Right ventricle myocardium superior (tissue), 1 donor: Measurements from ENCODE around the gene PRICKLE2. TPM values are rescaled to one million over a fixed set of nuclear protein-coding genes. Genes with fewer than 3 reads are reported as not detected.

ENCODE experiments used
- ATAC-seq: fragments of 200-7000 bp; cut with Tn5 transposase; one replicate; pipeline ENCODE4 v1.9.1; 2020; ENCODE audit warnings: mild to moderate bottlenecking; ENCODE audit not compliant: poor library complexity
- DNase-seq: peaks from one replicate; pipeline ENCODE4 v3.0.0-alpha.2; 2020
- intact Hi-C: fragments of 100-400 bp; cut with DNase I; formaldehyde crosslinking; loops from one replicate; pipeline ENCODE4 v1.11.2; 2022
- total RNA-seq: library from RNA; stranded (reverse); fragmentation: NEBNext Ultra II Directional; extraction: Animal tissue kit (Norgen Biotek cat#: 25700); gene quantifications from one replicate; pipeline ENCODE4 v1.2.1, GENCODE V29; 2021
- donor health status: DM: no; HTN: yes; CAD: no; lungs with severe emphysema.

The PRICKLE2 gene
- total RNA-seq, 1 donor from 2014 or later = 5.9 TPM

DNA sequence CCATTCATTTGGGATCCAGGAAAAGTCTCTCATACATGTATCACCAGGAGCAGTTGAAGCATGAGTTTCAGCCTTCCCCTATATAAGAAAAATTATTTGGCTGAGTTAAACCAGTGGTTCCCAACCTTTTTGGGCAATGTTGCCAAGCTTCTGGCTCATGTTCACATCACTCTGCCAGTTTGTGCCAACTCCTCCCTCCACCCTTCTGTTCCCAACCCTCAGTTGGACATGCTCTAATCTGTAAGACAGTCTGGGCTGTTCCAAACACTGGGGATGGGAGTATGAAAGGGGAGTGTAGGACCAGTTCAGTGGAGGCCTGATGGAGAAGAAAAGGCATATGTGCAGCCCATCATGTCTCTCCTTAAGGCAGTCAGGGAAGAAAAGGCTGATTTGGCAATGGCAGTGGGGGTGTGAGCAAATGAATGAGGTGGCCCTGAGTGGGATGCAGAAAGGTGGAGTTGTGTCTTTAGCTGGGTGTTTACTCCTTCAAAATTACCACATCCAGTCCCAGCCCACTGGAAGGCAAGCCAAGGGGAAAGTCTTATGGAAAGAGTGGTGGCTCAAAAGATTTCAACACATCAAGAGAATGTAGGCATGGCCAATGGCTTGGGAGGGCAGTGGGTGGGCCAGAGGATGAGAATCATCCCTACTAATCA, 32.0 kb upstream of the PRICKLE2 start:
- intact Hi-C loops = no loop called here
- no peak for ATAC-seq
- DNase-seq = no peak

DNA sequence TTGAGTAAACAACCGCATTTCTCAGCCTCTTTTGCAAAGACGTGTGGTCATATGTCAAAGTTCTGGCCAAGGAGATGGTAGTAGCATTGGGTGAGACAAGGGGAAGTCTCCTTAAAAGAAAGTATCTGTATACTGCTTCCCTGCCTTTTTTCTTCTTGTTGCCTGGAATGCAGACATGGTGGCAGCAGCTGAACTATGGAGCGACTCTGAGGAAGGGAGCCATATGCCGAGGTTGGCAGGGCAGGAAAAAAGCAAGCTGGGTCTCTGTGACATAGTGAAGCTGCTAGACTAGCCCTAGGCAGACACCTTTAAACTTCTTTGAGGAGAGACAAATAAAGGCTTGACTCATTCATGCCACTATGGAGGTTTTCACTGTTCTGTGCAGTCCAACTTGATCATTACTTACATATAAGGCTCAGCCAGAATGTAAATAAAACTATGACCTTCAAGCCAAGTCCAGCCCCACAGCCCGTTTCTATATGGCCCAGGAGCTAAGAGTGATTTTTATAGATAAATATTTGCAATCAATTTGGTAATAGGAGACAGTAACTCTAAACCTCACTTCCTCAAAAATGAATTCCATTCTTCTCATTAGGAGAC, 30.6 kb upstream of the PRICKLE2 start:
- ATAC-seq (no peak), DNase-seq (no peak)
- intact Hi-C loops = no loop called here

DNA sequence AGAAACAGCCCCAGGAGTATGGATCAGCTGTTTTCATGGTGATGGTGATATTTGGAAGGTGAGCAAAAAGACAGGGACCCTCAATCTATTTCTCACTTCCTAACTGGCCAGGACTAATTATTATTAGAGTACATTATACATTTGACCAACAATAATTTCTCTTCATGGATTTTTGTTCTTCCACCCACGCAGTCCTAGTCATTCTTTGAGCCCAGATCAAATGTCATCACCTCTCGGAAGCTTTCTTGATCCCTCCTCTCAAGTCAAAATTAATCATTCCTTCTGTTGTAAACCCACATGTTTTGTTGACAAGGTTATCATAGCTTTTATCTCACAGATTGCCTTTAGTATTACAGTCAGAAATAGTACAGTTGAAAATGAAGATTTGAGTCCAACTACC, 29.2 kb upstream of the PRICKLE2 start:
- intact Hi-C loops = no loop called here
- ATAC-seq = no peak

DNA sequence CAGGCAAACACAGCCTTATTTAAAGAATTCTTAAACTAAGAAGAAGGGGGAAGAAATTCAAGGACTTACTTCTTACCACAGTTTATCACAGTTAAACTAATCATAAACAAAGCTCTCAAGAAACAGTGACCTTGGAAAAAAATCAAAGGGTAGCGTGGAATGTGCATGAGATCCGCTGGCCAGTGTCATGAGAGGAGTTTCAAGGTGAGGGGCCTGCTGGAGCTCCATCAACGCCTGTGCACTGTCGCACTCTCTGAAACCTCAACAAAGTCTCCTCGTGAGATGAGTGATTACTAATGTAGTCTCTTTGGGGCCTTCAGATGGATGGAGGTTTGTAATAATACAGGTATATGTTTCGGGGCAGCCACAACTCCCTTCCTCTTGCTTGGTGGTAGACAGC, 28.4 kb upstream of the PRICKLE2 start:
- ATAC-seq (no peak), DNase-seq (no peak)
- intact Hi-C loops = no loop called here

More for the DNA sequence above, 29.2 kb upstream of the PRICKLE2 start:
- DNase-seq = no peak

DNA sequence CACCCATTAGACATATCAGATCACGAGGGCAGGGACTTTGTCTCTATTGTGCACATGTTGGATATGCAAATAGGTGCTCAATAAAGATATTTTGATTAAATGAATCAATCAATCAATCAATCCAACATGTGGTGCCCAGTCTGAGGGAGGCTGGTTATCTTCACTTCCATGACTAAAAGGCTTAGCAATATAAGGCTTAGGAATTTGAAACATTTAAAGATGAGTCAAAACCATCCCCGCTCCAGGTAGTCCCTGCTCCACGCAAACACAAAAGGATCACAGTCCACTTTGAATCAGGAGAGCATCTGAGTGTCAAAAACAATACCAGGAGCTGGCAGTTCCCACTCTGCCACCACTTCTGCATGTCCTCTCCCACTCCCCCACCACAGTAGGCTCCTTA, 25.8 kb upstream of the PRICKLE2 start:
- DNase-seq = no peak
- intact Hi-C loops = no loop called here
- ATAC-seq = no peak

DNA sequence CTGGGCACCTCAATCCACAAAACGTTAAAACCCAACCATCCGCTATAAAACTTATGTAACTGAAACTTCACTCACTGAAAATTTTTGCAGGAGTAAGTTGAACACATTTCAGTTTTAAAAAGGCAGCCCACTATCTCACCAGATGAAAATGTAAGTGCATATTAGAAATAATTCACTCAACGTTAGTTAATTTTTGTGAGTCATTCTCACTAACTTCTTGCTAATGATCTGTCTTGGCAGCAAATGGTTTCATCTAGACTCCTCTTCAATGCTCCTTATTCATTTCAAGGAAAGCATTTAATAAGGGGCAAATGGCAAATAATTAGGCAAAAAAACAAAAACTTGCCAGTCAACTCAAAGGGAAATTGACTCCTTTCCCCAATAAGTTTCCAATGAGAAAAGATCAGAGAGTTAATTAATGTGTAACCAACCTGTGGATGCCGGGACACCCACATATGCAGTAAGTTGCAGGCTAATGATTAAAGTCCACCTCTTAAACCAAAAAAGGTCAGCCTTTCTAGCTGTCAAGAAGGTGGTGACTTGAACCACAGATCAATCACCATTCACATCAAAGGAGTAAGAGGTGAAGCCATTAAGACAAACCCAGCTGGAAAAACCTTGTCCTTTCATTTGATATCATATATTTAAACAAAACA, 22.9 kb upstream of the PRICKLE2 start:
- intact Hi-C loops = no loop called here
- DNase-seq = no peak

DNA sequence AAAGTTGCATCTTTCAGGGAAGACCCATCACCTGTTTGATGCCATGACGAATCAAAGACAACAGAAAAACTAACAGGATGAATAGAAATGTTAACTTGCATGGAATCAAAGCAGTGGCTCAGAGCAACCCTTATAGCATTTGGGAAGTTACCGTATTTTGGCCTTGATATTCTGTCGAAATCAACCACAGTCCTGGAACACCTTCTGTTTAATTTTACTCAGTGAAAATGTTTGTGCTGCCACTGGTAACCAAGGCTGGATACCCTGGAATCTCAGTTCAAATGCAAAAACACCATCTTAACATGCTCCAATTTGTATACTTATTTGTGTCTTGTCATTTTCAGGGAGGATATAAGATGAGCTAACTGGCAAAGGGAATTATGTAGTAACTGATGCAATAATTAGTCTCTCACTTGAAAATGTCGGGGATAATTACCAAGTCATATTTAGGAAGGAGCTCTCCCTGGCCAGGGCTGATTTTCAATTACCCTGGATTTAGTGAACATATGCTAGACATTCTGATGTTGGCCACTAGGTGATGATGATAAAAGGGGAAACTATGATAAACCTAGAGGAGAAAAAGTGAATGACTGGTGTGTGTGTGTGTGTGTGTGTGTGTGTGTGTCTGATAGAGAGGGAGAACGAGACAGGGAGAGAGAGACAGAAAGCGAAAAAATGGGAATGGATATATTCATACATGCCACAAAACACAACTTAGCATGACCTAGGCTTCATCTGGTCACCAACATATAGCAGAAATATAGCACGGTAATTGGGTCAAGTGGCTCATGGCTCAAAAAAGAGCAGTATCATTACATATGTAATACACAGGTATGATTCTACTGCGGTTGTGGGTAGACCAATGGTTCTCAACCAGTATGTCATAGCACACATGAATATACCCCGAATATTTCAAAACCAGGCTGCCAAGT, 19.0 kb upstream of the PRICKLE2 start:
- DNase-seq (no peak), ATAC-seq (no peak)
- intact Hi-C loops = no loop called here

More for the DNA sequence above, 22.9 kb upstream of the PRICKLE2 start:
- ATAC-seq = no peak

DNA sequence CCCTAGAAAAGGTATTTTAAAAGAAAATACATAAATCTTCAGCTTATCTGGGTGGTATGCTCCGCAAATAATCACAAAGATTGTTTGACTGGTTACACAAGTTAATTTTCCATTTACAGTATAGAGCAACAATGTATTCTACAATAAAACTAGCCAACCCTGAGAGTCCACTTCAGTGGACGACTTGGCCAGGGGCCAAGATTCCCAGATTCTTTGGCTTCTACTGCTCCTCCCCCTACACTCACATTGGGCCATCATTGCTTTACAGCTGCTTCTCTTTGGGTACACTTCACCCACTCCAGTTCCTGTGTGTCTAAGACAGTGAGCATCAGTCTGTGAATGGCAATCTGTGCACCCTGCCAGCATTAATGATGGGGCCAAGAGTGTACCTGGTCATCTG, 17.2 kb upstream of the PRICKLE2 start:
- intact Hi-C loops = no loop called here
- no peak for DNase-seq
- no peak for ATAC-seq

DNA sequence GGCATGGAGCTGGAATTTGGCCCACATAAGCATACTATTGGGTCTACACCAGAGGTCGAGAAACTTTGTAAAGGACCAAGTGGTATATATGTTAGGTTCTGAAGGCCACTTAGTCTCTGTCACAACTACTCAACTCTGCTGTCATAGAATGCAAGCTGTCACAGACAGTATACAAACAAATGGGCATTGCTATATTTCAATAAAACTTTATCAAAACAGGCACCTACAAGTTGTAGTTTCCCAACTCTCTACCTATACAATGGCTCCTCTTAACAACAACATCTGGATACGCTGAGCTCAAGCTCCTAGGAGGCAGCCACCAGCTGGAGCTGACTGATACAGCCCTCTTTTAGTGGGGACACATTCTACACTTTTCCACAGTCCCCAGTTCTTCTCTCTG, 15.7 kb upstream of the PRICKLE2 start:
- DNase-seq (no peak), ATAC-seq (no peak)
- intact Hi-C loops = no loop called here

DNA sequence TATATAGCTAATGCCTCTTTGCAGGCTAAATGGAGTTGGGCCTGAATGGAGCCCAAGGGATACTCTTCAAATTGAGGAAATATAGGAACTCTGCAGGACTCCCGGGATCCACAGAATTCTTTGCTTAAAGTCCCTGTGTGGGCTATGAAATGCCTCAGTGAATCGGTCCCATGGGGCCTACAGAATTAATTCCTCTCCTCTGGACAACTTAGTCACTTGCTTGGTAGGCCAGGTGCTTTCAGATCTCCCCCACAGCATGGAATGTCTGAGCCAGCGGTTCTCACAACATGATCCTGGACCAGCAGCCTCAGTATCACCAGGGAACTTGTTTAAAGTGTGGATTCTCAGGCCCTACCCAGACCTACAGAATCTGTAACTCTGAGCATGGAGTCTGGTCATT, 15.1 kb upstream of the PRICKLE2 start:
- DNase-seq (no peak), ATAC-seq (no peak)
- intact Hi-C loops = no loop called here

DNA sequence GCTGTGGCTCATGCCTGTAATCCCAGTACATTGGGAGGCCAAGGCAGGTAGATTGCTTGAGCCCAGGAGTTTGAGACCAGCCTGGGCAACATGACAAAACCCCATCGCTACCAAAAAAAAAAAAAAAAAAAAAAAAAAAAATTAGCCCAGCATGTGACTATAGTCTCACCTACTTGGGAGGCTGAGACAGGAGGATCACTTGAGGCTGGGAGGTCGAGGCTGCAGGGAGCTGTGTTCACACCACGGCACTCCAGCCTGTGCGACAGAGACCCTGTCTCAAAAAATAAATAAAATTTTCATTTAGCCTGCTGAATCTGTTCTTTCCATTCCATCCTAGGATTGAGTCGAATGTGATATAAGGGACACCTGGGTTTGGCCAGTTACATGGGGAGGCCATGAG, 14.6 kb upstream of the PRICKLE2 start:
- intact Hi-C loops = no loop called here
- ATAC-seq = no peak
- no peak for DNase-seq

DNA sequence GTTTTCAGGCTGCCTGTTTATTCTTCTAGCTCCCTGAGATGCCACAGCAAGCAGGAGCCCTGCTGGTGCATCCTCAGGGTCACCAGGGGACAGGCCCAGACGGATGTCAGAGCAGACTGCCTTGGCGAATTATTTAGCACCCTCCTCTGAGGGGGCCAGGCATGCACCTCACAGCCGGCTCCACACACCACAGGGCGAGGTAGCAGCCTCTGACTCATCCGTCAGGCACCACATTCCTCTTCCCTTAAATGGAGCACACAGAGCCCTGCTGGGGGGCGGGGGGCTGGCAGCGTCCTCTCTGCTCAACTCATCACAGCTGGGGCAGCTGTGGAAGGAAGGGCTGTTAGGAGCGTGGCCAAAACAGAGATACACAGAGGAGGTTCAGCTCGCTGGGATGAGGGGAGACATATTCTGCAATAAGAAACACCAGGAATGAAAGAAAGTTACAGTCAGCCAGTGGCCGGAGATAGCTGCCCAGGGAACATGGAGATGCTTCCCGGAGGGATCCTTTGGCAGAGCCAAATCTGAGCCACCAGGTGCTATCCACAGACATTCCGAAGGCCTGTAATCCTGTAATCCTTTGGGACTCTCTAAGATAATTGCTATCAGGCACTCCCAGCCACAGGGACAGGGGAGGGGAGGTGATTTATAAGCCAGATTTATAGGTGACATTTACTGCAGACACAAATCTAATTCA, 13.9 kb upstream of the PRICKLE2 start:
- intact Hi-C loops = no loop called here
- ATAC-seq (peak; percentile 94), DNase-seq (peak; percentile 84)

DNA sequence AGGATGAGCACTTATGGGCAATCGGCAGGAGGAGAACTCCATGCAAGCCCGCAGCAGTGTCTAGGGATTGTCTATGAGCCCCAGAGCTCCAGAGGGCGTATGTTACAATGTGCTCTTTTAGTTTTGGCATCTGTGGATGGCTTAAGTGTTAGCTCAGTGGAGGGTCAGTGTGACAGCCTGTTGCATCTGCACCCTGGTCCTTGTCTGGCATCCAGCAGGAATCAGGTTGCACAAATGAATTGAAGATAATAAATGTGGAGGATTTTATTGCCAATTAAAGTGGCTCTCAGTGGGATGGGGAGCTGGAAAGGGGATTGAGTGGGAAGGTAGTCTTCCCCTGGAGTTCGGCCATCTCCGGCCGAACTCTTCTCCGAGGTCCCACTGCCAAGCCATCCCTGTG, 11.8 kb upstream of the PRICKLE2 start:
- DNase-seq = no peak
- ATAC-seq = no peak
- intact Hi-C loops = no loop called here

DNA sequence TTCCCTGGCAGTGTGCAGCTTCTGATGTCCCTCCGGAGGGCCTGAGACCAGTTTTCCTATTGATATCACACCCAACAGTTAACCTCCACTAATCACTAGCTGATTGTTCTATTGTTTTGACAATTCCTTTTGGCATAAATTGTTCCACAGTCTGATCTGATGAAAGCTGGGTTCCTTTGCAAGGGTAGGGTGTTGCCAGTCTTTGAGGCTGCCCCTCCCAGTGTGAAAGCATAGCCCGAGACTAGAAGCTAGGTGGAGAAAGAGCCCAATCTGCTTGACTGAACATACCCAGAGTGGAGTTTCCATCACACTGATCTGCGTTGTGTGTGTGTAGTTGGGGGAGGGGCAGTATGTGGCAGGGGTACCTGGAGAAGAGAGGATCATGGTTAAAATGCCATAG, 10.3 kb upstream of the PRICKLE2 start:
- no peak for ATAC-seq
- DNase-seq = no peak
- intact Hi-C loops = no loop called here

DNA sequence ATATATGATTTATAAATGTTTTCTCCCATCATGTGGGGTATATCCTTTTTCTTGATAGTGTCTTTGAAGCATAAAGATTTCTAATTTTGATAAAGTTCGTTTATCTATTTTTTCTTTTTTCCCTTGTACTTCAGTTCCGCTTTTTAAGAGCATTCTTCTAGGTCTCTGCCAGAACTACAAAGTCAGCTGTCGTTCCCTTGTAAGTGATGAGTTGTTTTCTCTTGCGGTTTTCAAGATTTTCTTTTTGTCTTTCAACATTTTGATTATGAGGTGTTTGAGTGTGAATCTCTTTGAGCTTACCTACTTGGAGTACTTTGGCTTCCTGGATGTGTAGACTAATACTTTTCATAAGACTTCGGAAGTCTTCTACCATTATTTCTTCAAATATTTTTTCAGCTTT, 9.3 kb upstream of the PRICKLE2 start:
- DNase-seq (no peak), ATAC-seq (no peak)
- intact Hi-C loops = no loop called here

DNA sequence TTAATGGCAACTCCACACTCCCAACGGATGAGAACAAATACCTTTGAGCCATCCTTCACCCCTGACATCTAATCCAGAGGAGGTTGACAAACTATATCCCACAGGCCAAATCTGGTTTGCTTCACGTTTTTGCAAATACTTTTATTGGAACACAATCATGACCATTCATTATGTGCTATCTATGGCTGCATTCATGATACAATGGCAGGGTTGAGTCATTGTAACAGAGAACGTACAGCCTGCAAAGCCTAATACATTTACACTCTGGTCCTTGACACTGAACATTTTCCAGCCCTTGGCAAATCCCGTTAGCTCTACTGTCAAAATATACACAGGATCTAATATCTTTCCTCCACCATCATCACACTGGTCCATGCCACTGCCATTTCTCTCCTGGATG, 7.6 kb upstream of the PRICKLE2 start:
- intact Hi-C loops = no loop called here
- ATAC-seq (no peak), DNase-seq (no peak)

DNA sequence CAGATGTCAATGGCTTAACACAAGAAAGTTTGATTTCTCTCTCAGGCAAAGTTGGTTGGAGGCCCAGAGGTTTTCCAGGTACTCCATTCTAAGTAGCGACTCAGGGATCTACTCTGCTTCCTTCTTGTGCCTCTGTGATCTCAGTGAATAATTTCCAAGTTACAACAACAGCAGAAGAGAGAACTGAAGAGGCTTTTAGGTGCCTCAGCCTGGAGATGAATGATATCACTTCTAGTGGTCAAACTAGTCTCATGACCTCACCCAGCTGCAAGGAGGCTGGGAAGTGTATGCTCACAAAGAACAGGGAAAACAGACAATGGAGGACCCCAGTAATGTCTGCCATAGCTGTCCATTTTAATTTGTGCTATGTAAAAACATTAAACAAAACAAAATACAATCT, 4.6 kb upstream of the PRICKLE2 start:
- DNase-seq (no peak), ATAC-seq (no peak)
- intact Hi-C loops = loop anchor here (10.0 kb wide), 1 partner anchor 195 kb away; no protein-coding TSS in a partner anchor

DNA sequence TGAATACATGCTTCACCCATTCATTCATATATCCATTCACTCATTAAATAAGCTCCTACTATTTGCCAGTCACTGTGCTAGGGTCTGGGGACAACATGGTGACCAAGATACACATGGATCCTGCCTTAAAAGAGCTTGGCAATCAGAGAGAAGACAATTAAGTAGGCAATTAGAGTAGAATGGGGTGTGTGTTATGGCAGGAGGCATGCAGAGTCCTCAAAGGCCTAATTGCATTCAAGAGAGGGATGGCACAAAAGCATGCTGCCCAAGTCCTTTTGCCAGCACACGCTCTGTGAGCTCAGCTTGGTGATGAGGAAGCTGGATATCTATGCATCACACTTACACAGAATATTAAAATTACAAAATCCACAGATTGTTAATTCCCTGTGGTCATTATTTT, 2.8 kb upstream of the PRICKLE2 start:
- DNase-seq (no peak), ATAC-seq (no peak)
- intact Hi-C loops = loop anchor here (10.0 kb wide), 1 partner anchor 193 kb away; no protein-coding TSS in a partner anchor

DNA sequence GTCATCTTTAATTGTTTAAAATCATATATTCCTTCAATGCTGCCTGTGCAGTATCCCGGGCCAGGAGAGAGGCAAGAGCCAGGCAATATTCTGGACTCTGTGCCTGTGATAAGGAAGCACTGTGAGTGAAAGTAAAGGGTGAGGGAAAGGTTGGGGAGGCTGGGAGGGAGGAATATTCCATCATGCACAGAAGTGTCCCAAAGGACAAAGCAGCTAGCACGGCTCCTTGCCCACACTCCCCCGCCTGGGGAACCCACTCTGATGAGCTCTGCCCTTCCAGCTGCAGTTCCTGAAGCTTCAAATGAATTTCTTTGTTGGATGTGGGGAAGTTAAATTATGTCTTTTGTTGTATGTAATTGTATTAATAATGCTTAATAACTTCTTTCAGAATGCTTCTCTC, 1.5 kb upstream of the PRICKLE2 start:
- intact Hi-C loops = loop anchor here (10.0 kb wide), 1 partner anchor 192 kb away; no protein-coding TSS in a partner anchor
- ATAC-seq (peak; percentile 11), DNase-seq (no peak)
